ENCODE results near the gene NR3C2.

Gene NR3C2

DNA sequence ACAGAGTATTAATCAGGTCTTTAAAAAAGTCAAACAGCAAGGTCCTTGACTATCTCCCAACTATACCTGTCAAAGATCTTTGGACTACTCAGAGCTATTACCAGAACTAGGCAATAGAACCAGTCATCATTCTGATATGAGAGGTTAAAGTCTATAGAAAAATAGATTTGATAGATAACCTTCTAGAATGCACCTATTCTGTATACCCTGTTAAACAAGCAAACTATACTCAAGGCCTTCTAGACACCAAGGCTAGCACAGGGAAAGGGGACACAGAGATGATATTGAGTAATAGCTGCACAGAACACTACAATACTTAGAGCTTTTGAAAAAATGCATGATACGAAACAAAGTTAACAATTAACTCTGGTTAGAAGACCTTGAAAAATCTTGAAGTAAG, 149.5 kb downstream of the NR3C2 start:
- Histone ChIP-seq H3K79me2 (ENCODE audit: insufficient read depth, low read length) (no peaks in the 10 kb centered on the region), H3K4me2 (ENCODE audit: low read depth, low read length, poor library complexity, severe bottlenecking) (no peak overlapping the region), H3K9me2 (replicated peaks; ENCODE audit: insufficient read depth, low read length) (no peaks in the 10 kb centered on the region), H2AFZ (ENCODE audit: low read depth, low read length, severe bottlenecking) (no peak overlapping the region), H3K27me3 (ENCODE audit: low read length) (no peaks in the 10 kb centered on the region), H3K27ac (ENCODE audit: low read depth, low read length) (no peak overlapping the region), H3K9me3 (ENCODE audit: insufficient read depth, low read length) (no peaks in the 10 kb centered on the region), H4K20me1 (ENCODE audit: low read depth, low read length) (no peaks in the 10 kb centered on the region), H3F3A (ENCODE audit: insufficient read depth) (no peaks in the 10 kb centered on the region), H3K36me3 (ENCODE audit: low read length) (no peaks in the 10 kb centered on the region), H3K4me3 (ENCODE audit: insufficient read depth, low read length, poor library complexity, severe bottlenecking) (no peak overlapping the region), H3K9ac (ENCODE audit: low read length) (no peak overlapping the region)
- TF ChIP-seq EZH2phosphoT487 (conservative IDR thresholded peaks at IDR 0.05; ENCODE audit: low read length) = no peak
- TF ChIP-seq, protein P1, sequence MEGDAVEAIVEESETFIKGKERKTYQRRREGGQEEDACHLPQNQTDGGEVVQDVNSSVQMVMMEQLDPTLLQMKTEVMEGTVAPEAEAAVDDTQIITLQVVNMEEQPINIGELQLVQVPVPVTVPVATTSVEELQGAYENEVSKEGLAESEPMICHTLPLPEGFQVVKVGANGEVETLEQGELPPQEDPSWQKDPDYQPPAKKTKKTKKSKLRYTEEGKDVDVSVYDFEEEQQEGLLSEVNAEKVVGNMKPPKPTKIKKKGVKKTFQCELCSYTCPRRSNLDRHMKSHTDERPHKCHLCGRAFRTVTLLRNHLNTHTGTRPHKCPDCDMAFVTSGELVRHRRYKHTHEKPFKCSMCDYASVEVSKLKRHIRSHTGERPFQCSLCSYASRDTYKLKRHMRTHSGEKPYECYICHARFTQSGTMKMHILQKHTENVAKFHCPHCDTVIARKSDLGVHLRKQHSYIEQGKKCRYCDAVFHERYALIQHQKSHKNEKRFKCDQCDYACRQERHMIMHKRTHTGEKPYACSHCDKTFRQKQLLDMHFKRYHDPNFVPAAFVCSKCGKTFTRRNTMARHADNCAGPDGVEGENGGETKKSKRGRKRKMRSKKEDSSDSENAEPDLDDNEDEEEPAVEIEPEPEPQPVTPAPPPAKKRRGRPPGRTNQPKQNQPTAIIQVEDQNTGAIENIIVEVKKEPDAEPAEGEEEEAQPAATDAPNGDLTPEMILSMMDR (IDR thresholded peaks at IDR 0.05; ENCODE audit: insufficient read depth, low read length, poor library complexity, severe bottlenecking) = no peak

DNA sequence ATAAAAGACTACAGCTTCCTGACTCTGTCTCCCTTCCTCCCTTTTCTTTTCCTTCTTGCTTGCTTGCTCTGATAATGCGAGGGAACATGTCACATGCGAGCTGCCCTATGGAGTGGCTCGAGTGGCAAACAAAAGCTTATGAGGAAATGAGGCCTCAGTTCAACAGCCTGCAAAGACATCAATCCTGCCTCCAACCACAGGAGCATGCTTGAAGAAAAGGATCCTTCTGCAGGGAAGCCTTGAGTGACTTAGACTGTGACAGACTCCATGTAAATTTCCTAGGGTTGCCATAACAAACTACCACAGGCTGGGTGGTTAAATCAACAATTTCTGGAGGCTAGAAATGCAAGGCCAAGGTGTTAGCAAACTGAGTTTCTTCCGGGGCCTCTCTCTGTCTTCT, 152.5 kb downstream of the NR3C2 start:
- H2AFZ ChIP-seq (ENCODE audit: low read depth, low read length, severe bottlenecking) = no peak overlapping the region
- no peaks in the 10 kb centered on the region for H3K9me3 ChIP-seq (ENCODE audit: insufficient read depth, low read length)
- H3K27me3 ChIP-seq (ENCODE audit: low read length) = no peaks in the 10 kb centered on the region
- no peak for TF ChIP-seq EZH2phosphoT487 (conservative IDR thresholded peaks at IDR 0.05; ENCODE audit: low read length)
- TF ChIP-seq, protein P1 (IDR thresholded peaks at IDR 0.05; ENCODE audit: insufficient read depth, low read length, poor library complexity, severe bottlenecking) = no peak
- H3K9me2 ChIP-seq (replicated peaks; ENCODE audit: insufficient read depth, low read length) = no peaks in the 10 kb centered on the region
- no peak overlapping the region for H3K9ac ChIP-seq (ENCODE audit: low read length)
- no peaks in the 10 kb centered on the region for H3F3A ChIP-seq (ENCODE audit: insufficient read depth)
- no peaks in the 10 kb centered on the region for H3K79me2 ChIP-seq (ENCODE audit: insufficient read depth, low read length)
- H3K4me2 ChIP-seq (ENCODE audit: low read depth, low read length, poor library complexity, severe bottlenecking) = no peak overlapping the region
- no peaks in the 10 kb centered on the region for H3K36me3 ChIP-seq (ENCODE audit: low read length)
- no peak overlapping the region for H3K27ac ChIP-seq (ENCODE audit: low read depth, low read length)
- H3K4me3 ChIP-seq (ENCODE audit: insufficient read depth, low read length, poor library complexity, severe bottlenecking) = no peak overlapping the region
- H4K20me1 ChIP-seq (ENCODE audit: low read depth, low read length) = no peaks in the 10 kb centered on the region

DNA sequence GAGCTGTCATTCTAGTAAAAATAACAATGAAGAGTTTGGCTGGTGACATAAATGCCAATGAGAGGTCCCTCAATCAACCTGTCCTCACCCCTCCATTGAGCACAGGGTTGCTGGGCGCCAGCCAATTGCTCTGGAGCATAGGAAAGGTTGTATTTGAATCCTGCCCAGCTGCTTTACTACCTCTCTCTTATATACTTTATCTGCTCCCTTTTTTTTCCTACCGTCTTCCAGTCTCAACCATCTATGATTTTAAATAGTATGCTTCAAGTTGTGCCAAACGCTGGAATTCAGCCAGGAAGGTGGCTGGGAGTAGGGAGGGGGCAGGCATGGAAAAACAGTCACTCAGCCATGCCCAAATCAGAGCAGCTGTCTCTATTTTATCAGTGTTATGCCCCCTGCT, 153.8 kb downstream of the NR3C2 start:
- H3K36me3 ChIP-seq (ENCODE audit: low read length) = no peaks in the 10 kb centered on the region
- no peaks in the 10 kb centered on the region for H3F3A ChIP-seq (ENCODE audit: insufficient read depth)
- H3K9ac ChIP-seq (ENCODE audit: low read length) = no peak overlapping the region
- no peak overlapping the region for H3K4me2 ChIP-seq (ENCODE audit: low read depth, low read length, poor library complexity, severe bottlenecking)
- no peaks in the 10 kb centered on the region for H4K20me1 ChIP-seq (ENCODE audit: low read depth, low read length)
- H2AFZ ChIP-seq (ENCODE audit: low read depth, low read length, severe bottlenecking) = no peak overlapping the region
- no peaks in the 10 kb centered on the region for H3K9me2 ChIP-seq (replicated peaks; ENCODE audit: insufficient read depth, low read length)
- H3K9me3 ChIP-seq (ENCODE audit: insufficient read depth, low read length) = no peaks in the 10 kb centered on the region
- no peak for TF ChIP-seq EZH2phosphoT487 (conservative IDR thresholded peaks at IDR 0.05; ENCODE audit: low read length)
- TF ChIP-seq, protein P1 (IDR thresholded peaks at IDR 0.05; ENCODE audit: insufficient read depth, low read length, poor library complexity, severe bottlenecking) = no peak
- H3K27me3 ChIP-seq (ENCODE audit: low read length) = no peaks in the 10 kb centered on the region
- no peaks in the 10 kb centered on the region for H3K79me2 ChIP-seq (ENCODE audit: insufficient read depth, low read length)
- no peak overlapping the region for H3K4me3 ChIP-seq (ENCODE audit: insufficient read depth, low read length, poor library complexity, severe bottlenecking)
- H3K27ac ChIP-seq (ENCODE audit: low read depth, low read length) = no peak overlapping the region
